Measurements from ENCODE around the gene CD8A.

Gene CD8A

DNA sequence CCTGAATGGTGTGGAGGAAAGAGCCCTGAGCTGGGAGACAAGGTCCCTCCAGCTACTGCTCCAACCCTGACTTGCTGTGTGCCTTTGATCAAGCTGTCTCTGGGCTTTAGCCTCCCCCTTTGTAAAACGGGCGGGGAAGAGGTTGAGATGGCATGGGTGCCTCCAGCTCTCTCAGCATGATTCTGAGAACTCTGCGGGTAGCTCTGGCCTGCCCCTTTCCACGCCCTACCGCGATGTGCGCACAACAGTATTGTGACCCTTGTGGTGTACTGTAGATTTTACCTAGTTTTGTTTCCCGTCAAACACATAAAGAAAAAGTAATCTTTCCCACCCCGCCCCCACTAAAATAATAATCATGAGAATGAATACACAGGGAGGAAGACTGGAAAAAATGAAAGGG is 5.3 kb downstream of the CD8A start:
- Histone ChIP-seq H3K4me3 (ENCODE audit: low read length) (no peak overlapping the region), H3K27me3 (ENCODE audit: control insufficient read depth, low read length) (peaks cover 3% of the 10 kb centered on the region; the same call in 1 of the 2 replicates), H3K4me1 (ENCODE audit: control insufficient read depth, low read length) (no peaks in the 10 kb centered on the region; the same call in 1 of the 2 replicates), H3K9me3 (ENCODE audit: control insufficient read depth, insufficient read depth, low read length) (no peaks in the 10 kb centered on the region), H3F3A (ENCODE audit: control insufficient read depth, insufficient read depth) (no peaks in the 10 kb centered on the region), H3K27ac (ENCODE audit: low read depth, low read length) (no peak overlapping the region), H4K20me1 (ENCODE audit: control insufficient read depth, insufficient read depth, low read depth, low read length) (no peaks in the 10 kb centered on the region), H3K9me2 (replicated peaks; ENCODE audit: control insufficient read depth, low read length) (no peaks in the 10 kb centered on the region), H3K4me2 (ENCODE audit: low read length) (no peak overlapping the region), H3K36me3 (ENCODE audit: control insufficient read depth, low read length) (no peaks in the 10 kb centered on the region), H3K79me2 (ENCODE audit: control insufficient read depth, low read length) (no peaks in the 10 kb centered on the region)
- no peak for TF ChIP-seq EZH2phosphoT487 (IDR thresholded peaks at IDR 0.05; ENCODE audit: borderline replicate concordance, low read length)
- TF ChIP-seq, protein P1, sequence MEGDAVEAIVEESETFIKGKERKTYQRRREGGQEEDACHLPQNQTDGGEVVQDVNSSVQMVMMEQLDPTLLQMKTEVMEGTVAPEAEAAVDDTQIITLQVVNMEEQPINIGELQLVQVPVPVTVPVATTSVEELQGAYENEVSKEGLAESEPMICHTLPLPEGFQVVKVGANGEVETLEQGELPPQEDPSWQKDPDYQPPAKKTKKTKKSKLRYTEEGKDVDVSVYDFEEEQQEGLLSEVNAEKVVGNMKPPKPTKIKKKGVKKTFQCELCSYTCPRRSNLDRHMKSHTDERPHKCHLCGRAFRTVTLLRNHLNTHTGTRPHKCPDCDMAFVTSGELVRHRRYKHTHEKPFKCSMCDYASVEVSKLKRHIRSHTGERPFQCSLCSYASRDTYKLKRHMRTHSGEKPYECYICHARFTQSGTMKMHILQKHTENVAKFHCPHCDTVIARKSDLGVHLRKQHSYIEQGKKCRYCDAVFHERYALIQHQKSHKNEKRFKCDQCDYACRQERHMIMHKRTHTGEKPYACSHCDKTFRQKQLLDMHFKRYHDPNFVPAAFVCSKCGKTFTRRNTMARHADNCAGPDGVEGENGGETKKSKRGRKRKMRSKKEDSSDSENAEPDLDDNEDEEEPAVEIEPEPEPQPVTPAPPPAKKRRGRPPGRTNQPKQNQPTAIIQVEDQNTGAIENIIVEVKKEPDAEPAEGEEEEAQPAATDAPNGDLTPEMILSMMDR (IDR thresholded peaks at IDR 0.05; ENCODE audit: low read depth, low read length, poor library complexity, severe bottlenecking) = no peak

DNA sequence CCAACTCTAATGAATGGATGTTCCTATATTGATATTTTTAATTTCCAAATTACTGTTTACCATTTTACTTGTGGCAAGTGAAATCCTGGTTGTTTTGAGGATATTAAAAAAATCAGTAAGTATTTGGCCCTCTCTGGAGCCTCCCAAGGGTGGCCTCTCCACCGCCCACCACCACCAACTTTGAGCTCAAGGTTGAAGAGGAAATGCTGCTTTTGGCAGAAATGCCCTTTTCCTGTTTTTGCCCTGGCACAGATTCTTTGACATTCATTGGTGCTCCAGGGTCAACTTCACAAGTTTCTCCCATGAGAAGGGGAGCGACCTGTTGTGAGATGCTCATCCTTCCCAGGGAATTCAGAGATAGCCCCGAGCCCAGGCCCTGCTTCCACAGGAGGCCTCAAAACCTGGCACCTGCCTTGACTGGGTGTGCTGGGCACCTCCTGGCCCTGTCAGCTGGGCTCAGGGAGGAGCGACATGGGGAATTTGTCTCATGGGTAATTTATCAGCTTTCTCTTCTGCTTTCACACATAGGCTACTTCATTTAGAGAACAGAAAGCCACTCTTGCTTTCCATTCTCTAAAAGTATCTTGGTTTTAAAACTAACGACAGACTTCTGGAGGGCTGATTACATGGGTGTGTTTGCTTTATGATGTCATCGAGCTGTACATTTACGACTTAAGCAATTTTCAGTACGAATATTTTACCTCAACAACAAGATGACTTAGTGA is 6.9 kb downstream of the CD8A start:
- Histone ChIP-seq H3K9me3 (ENCODE audit: control insufficient read depth, insufficient read depth, low read length) (no peaks in the 10 kb centered on the region), H3K9me2 (replicated peaks; ENCODE audit: control insufficient read depth, low read length) (no peaks in the 10 kb centered on the region), H3F3A (ENCODE audit: control insufficient read depth, insufficient read depth) (no peaks in the 10 kb centered on the region), H3K36me3 (ENCODE audit: control insufficient read depth, low read length) (no peaks in the 10 kb centered on the region), H3K27me3 (ENCODE audit: control insufficient read depth, low read length) (peaks cover 3% of the 10 kb centered on the region; the same call in 1 of the 2 replicates), H3K4me1 (ENCODE audit: control insufficient read depth, low read length) (no peaks in the 10 kb centered on the region; the same call in 1 of the 2 replicates), H3K4me3 (ENCODE audit: low read length) (no peak overlapping the region), H3K79me2 (ENCODE audit: control insufficient read depth, low read length) (no peaks in the 10 kb centered on the region), H3K27ac (ENCODE audit: low read depth, low read length) (no peak overlapping the region), H4K20me1 (ENCODE audit: control insufficient read depth, insufficient read depth, low read depth, low read length) (no peaks in the 10 kb centered on the region), H3K4me2 (ENCODE audit: low read length) (no peak overlapping the region)
- TF ChIP-seq, protein P1 (IDR thresholded peaks at IDR 0.05; ENCODE audit: low read depth, low read length, poor library complexity, severe bottlenecking) = no peak
- TF ChIP-seq EZH2phosphoT487 (IDR thresholded peaks at IDR 0.05; ENCODE audit: borderline replicate concordance, low read length) = no peak

DNA sequence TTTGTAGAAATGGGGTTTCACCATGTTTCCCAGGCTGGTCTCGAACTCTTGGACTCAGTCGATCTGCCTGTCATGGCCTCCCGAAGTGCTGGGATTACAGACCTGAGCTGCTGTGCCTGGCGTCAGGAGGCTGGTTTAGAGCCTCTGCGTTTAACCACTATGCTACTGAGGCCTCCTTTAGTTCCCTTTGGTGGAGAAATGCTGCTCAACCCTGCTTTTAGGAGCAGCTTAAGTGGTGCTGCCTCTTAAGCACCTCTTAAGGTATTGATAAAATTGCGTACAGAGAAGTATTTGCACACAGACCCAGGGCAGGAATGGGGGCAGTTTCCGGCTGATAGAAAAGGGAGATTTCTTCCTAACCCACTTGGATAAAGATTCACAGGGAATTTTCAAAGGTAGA is 8.0 kb downstream of the CD8A start:
- no peaks in the 10 kb centered on the region for H3K9me2 ChIP-seq (replicated peaks; ENCODE audit: control insufficient read depth, low read length)
- no peaks in the 10 kb centered on the region for H3F3A ChIP-seq (ENCODE audit: control insufficient read depth, insufficient read depth)
- H3K36me3 ChIP-seq (ENCODE audit: control insufficient read depth, low read length) = no peaks in the 10 kb centered on the region
- H3K4me3 ChIP-seq (ENCODE audit: low read length) = no peak overlapping the region
- H3K27ac ChIP-seq (ENCODE audit: low read depth, low read length) = no peak overlapping the region
- peaks cover 3% of the 10 kb centered on the region; the same call in 1 of the 2 replicates for H3K27me3 ChIP-seq (ENCODE audit: control insufficient read depth, low read length)
- H4K20me1 ChIP-seq (ENCODE audit: control insufficient read depth, insufficient read depth, low read depth, low read length) = no peaks in the 10 kb centered on the region
- H3K4me1 ChIP-seq (ENCODE audit: control insufficient read depth, low read length) = no peaks in the 10 kb centered on the region; the same call in 1 of the 2 replicates
- no peak overlapping the region for H3K4me2 ChIP-seq (ENCODE audit: low read length)
- no peaks in the 10 kb centered on the region for H3K79me2 ChIP-seq (ENCODE audit: control insufficient read depth, low read length)
- TF ChIP-seq, protein P1 (IDR thresholded peaks at IDR 0.05; ENCODE audit: low read depth, low read length, poor library complexity, severe bottlenecking) = no peak
- TF ChIP-seq EZH2phosphoT487 (IDR thresholded peaks at IDR 0.05; ENCODE audit: borderline replicate concordance, low read length) = no peak
- H3K9me3 ChIP-seq (ENCODE audit: control insufficient read depth, insufficient read depth, low read length) = no peaks in the 10 kb centered on the region
